GM18526 (cell line): ENCODE results near the gene EDDM13.

Source experiments
- POLR2A ChIP-seq: IDR thresholded peaks from 3 replicates; pipeline ENCODE4 v1.6.1; 2011; ENCODE audit not compliant: insufficient read length; ENCODE audit errors: extremely low read depth

The EDDM13 gene

GRCh38 chr19:56272161-56272798 lies at the start of gene EDDM13:
TSS of gene EDDM13 (plus strand) at chr19:56272748. CDS start at chr19:56272835, 87 bp downstream.
- no peak for TF ChIP-seq POLR2A

- TF ChIP-seq POLR2A = no peak
Measured at GRCh38 chr19:56222901-56223300, 49.6 kb upstream of the EDDM13 start.

- TF ChIP-seq POLR2A = no peak
Measured at GRCh38 chr19:56223481-56223880, 49.1 kb upstream of the EDDM13 start.

- TF ChIP-seq POLR2A = no peak
Measured at GRCh38 chr19:56245121-56245740, 27.3 kb upstream of the EDDM13 start.

- TF ChIP-seq POLR2A = no peak
Measured at GRCh38 chr19:56252699-56253422, 19.7 kb upstream of the EDDM13 start.

- no peak for TF ChIP-seq POLR2A
Measured at GRCh38 chr19:56253737-56254136, 18.8 kb upstream of the EDDM13 start.

- no peak for TF ChIP-seq POLR2A
Measured at GRCh38 chr19:56258272-56258671, 14.3 kb upstream of the EDDM13 start.

- TF ChIP-seq POLR2A = no peak
Measured at GRCh38 chr19:56261145-56261544, 11.4 kb upstream of the EDDM13 start.

GRCh38 chr19:56263319-56263718 lies 9.2 kb upstream of the EDDM13 start:
- no peak for TF ChIP-seq POLR2A

- no peak for TF ChIP-seq POLR2A
Measured at GRCh38 chr19:56266051-56266450, 6.5 kb upstream of the EDDM13 start.

GRCh38 chr19:56269348-56269747 lies 3.2 kb upstream of the EDDM13 start:
- TF ChIP-seq POLR2A = no peak

- no peak for TF ChIP-seq POLR2A
Measured at GRCh38 chr19:56270676-56271075, 1.9 kb upstream of the EDDM13 start.

- no peak for TF ChIP-seq POLR2A
Measured at GRCh38 chr19:56271151-56271550, 1.4 kb upstream of the EDDM13 start.

- no peak for TF ChIP-seq POLR2A
Measured at GRCh38 chr19:56273563-56274117, 1.1 kb downstream of the EDDM13 start.

- no peak for TF ChIP-seq POLR2A
Measured at GRCh38 chr19:56282809-56283208, 10.3 kb downstream of the EDDM13 start.

GRCh38 chr19:56284746-56285145 lies 12.2 kb downstream of the EDDM13 start:
- TF ChIP-seq POLR2A = no peak
